HG03558 (cell line): ENCODE data around the gene TP53I11.
A peak's percentile ranks its signal among the peaks of the same experiment; 100 is the strongest.

Source experiments
- ATAC-seq: cut with Tn5 transposase; IDR thresholded peaks from one replicate; pipeline ENCODE4 v1.9.1; 2021; ENCODE audit warnings: moderate number of reproducible peaks; ENCODE audit not compliant: unreplicated experiment; ENCODE audit errors: extremely low read depth

The TP53I11 gene

GRCh38 chr11:44960200-44960845, 9.6 kb upstream of the TP53I11 start:
- ATAC-seq: no peak

- ATAC-seq: no peak
Measured at GRCh38 chr11:44959064-44959463, 8.4 kb upstream of the TP53I11 start.

- ATAC-seq: no peak
Measured at GRCh38 chr11:44957776-44958564, 7.3 kb upstream of the TP53I11 start.

- no peak for ATAC-seq
Measured at GRCh38 chr11:44957040-44957515, 6.4 kb upstream of the TP53I11 start.

DNA sequence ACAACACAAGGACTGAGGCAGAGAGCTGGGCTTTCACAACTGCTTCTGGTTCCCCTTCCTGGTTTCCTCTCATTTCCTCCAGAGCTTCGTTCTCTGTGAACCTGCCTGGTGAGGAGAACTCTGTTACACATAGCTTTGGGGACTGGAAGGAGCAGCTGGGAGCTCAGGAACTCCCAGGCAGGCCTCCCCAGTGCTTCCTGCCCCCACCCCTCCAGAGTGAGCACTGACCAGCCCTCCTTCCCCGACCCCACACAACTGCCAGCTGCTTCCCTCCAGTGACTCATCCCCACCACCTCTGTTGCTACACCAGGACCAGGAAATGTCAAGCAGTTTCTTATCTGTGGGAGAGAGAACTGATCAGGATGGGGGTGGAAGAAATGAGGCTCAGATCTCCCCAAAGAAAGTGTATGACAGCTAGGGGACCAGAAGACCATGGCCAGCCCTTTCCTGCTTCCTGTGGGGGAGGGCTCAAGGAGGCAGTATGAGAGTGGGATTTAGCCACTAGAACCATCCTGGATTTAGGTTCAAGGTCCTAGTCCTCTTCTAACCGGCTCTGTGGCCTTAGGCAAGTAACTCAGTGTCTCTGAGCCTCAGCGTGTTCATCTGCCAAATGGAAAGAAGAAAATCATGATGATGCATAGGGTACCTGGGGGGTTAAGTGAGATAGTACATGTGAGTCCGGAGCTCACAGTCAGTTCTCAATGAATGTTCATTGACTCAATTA, 4.5 kb upstream of the TP53I11 start:
- no peak for ATAC-seq

DNA sequence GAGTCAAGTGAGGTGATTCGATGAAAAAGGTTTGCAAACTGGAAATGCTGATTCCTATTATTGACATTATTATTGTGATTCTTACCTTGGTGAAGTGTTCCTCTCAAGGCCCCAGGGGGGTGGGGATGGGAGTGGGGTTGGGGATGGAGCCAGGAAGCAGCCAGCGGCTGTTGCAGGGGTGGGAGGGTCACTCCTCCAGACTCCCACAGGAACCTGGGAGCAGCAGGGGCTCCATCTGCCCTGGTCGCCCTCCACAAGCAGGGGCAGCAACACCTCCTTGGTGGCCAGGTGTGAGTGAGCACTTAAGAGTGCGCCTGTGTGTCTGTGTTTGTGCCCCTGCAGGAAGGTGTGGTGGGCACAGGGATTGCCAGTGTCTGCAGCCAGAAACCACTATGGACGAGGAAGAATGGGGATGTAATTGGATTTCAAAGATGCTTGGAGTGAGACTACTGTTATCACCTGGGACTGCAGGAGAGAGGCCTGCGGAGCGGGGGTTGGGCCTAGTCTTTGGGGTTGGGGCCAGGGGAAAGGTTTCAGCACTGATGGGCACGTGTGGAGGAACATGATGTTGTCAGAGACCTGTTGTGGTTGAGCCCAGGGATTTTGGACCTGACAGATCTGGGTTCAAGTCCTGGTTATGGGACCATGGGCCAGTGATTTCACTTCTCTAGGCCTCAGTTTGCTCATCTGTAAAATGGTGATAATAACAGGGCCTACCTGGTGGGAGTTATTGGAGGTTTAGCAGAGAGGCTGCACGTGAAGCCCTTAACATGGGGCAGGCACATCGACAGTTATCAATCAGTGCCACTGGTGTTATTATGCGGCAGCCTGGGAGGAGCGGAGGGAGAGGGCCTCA, 3.6 kb upstream of the TP53I11 start:
- no peak for ATAC-seq

DNA sequence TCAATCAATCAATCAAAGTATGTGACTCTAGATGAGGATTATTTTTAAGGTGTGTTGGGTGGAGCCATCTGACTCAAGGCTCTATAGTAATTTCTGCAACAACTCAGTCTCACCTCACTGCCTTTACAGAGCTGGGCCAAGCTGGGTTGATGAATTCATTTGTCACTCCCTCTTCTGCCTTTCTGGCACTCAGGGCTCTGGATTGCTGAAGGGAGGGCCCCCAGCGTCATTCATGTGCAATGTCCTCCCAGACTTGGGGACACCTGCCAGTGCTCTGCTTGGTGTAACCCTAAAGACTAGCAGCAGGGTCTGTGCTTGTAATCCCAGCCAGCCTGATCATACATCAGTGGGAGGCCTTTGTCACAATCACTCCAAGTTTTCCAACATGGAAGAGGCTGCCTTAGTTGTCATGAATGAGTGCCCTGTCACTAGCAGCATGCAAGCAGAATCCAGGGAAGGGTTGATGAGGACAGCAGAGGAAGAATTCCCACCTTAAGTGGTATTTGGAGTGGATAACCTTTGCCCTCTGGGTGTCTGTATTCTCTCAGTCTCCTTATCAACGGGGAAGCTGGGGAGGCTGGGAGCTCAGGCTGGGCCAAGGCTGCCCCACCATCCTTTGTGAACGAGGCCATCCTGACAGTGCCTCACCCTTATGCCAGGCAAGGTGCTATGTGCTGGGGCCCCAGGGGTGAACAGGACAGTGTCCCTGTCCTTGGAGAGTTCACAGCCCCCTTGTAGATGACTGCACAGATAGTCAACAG, 2.0 kb upstream of the TP53I11 start:
- no peak for ATAC-seq

- no peak for ATAC-seq
Measured at GRCh38 chr11:44952082-44952481, 1.4 kb upstream of the TP53I11 start.

DNA sequence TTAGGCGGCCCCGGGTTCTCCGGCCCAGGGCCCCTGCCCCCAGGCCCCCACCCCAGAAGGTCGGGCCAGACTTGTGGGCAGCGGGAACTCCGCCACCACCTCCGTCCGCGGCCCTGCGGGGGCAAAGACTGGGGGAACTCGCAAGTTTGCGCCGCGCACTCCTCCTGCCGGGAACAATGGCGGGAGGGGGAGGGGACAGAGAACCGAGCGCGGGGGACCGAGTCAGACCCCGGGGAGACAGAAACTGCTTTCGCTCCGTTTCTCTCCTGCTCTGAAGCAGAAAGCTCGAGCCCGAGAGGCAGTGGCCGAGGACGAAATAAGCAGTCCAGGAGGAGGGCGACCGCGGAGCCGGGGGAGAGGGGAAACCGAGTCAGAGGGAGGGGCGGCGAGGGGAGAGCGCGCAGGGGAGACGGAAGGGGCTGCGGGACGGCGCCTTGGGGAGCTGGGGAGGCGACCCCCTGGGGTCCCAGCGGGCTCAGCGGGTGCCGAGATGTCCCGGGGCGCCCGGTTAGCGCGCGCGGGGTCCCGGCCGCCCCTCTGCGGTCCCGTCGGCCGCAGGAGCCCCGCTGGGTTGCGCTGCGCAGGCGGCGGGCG, 555 bp downstream of the TP53I11 start:
- ATAC-seq: no peak

DNA sequence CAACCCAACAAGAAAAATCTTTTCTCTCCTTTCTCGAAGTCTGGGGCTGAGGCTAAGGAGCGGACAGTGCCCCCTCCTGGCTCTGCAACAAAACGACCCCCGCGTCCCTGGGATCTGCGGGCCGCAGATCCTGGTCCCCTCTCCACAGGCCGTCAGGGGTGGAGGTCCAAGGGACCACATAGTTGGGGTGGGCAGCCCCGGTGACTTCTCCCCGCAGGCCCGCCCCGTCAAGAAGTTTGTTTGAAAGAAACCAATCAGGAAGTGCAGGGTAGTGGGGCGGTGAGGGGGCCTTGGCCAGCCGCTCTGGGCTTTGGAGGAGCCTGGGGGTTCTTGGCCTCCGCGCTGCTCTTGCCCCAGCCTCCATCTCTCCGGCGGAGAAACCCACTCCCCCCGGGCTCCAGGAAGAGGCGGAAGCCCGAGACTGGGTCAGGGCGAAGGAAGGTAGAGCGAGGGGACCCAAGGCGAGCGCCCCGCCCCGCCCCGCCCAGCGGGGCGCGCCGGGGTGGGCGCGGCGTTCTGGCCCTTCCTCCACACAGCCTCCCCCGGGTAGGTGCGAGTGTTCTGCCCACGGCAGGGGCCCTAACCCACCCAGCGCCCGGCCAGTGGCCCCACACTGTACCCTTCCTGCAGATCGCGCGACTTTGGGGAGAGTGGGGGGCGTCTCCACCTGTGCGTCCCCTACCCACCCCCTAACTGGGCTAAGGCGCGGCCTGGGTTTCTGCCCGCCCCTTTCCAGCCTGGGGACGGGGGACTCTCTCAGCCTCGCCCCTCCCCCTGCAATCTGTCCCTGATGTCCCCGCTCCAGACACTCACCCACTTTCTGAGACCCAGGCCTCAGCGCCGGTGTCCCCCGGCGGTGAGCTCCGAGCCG, 1.3 kb downstream of the TP53I11 start:
- no peak for ATAC-seq

GRCh38 chr11:44948155-44948554, 2.5 kb downstream of the TP53I11 start:
- ATAC-seq: no peak

- ATAC-seq: no peak
Measured at GRCh38 chr11:44947114-44947513, 3.6 kb downstream of the TP53I11 start.

- ATAC-seq: no peak
Measured at GRCh38 chr11:44946263-44946662, 4.4 kb downstream of the TP53I11 start.

- ATAC-seq: no peak
Measured at GRCh38 chr11:44945666-44946065, 5.0 kb downstream of the TP53I11 start.

DNA sequence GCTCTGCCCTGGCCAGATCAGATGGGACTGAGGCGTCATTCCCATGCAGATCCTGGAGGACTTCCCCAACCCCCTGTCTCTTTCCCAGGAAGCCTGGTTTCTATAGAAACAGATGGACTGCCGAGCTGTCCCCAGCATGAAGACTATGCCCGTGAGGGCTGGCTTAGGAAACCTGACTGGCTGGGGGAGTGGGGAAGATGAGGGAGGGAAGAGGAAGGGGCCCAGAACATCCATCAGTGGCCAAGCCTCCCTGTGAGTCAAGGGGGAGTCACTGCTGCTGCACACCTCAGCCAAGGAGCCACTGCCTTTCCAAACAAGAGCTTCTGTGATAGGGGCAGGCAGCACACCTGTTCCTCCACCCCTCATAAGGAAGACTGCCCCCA, 5.8 kb downstream of the TP53I11 start:
- ATAC-seq: no peak

GRCh38 chr11:44944181-44944852, 6.4 kb downstream of the TP53I11 start:
- no peak for ATAC-seq

- no peak for ATAC-seq
Measured at GRCh38 chr11:44943696-44944095, 7.0 kb downstream of the TP53I11 start.

DNA sequence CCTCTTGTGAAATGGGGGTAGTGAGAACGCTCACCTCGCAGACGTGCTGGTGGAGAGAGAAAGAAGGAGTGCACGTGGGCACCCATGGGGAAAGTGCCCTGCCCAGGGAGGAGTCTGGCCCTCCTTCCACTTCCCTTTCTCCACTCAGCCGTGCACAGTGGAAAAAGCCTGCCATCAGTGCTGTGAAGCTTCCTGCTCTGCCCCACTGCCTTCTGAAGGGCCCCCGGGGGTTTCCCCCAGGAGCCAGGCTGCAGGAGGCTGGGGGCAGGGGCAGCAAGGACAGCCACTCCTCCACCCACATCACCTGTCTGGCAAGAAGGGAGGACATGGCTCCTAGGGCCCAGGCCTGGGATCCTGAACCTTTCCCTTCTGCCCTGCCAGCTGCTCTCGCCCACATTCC, 7.6 kb downstream of the TP53I11 start:
- peak; percentile 74 for ATAC-seq
